Testis (tissue), 3 donors: ENCODE data around the gene KCNH2. TPM values are rescaled to one million over a fixed set of nuclear protein-coding genes. Genes with fewer than 3 reads are reported as not detected.

Source experiments
- DNase-seq: peaks from one replicate; pipeline ENCODE4 v3.0.0-alpha.2; 2019
- H3K27ac ChIP-seq, 2 donors: fragments of 200-600 bp; sonication (generic); one replicate each; pipeline ENCODE4 v1.5.1; 2019
- H3K27me3 ChIP-seq: fragments of 200-600 bp; sonication (generic); one replicate; pipeline ENCODE4 v1.5.1; 2019
- H3K36me3 ChIP-seq: fragments of 200-600 bp; sonication (generic); one replicate; pipeline ENCODE4 v1.5.1; 2017; ENCODE audit warnings: low read depth; ENCODE audit errors: missing control alignments
- H3K4me1 ChIP-seq: fragments of 200-600 bp; sonication (generic); one replicate; pipeline ENCODE4 v1.5.1; 2019
- H3K4me3 ChIP-seq, 2 donors: fragments of 200-600 bp; sonication (generic); one replicate each; pipeline ENCODE4 v1.5.1; 2017 to 2019
- H3K9me3 ChIP-seq: fragments of 200-600 bp; sonication (generic); one replicate; pipeline ENCODE4 v1.5.1; 2017
- CTCF ChIP-seq, 3 experiments: fragments of 450-650 bp in 2 of 3; fragments of 200-600 bp in 1 of 3; sonication (generic) in 1 of 3; IDR thresholded peaks; one replicate each; pipeline ENCODE4 v1.5.1; 2016 to 2019; ENCODE audit warnings: antibody characterized with exemption in 3 of 3, mild to moderate bottlenecking in 2 of 3, moderate library complexity in 1 of 3
- POLR2A ChIP-seq: fragments of 450-650 bp; IDR thresholded peaks from one replicate; pipeline ENCODE4 v1.6.1; 2017; ENCODE audit warnings: antibody characterized with exemption, mild to moderate bottlenecking, moderate library complexity
- WGBS, 2 donors: methylation state at CpG; one replicate each; pipeline ENCODE4 v1.1.5; 2018; 5-methylcytosine and 5-hydroxymethylcytosine counted together
- intact Hi-C: fragments of 100-400 bp; cut with DNase I; formaldehyde crosslinking; loops from one replicate; pipeline ENCODE4 v1.15.1; 2023; ENCODE audit warnings: low total_unique reads
- polyA plus RNA-seq: library from polyadenylated mRNA; stranded (reverse); fragments of 350-450 nt; fragmentation: Illumina TruSeq; extraction: RNeasy Lipid Tissue Mini Kit (QIAGEN cat#74804); gene quantifications from one replicate; pipeline ENCODE4 v1.2.3, GENCODE V29; 2014; ENCODE audit warnings: low read depth, low replicate concordance; ENCODE audit not compliant: insufficient read depth
- total RNA-seq, 2 donors: library from RNA; depleted of rRNA; stranded (reverse); fragments of >200 nt; gene quantifications; one replicate each; pipeline ENCODE4 v1.2.3, GENCODE V29; 2016

Gene KCNH2
- total and polyA plus RNA-seq, 3 donors from 2014 or later, result 82.5 to 247 (median 230) TPM

DNA sequence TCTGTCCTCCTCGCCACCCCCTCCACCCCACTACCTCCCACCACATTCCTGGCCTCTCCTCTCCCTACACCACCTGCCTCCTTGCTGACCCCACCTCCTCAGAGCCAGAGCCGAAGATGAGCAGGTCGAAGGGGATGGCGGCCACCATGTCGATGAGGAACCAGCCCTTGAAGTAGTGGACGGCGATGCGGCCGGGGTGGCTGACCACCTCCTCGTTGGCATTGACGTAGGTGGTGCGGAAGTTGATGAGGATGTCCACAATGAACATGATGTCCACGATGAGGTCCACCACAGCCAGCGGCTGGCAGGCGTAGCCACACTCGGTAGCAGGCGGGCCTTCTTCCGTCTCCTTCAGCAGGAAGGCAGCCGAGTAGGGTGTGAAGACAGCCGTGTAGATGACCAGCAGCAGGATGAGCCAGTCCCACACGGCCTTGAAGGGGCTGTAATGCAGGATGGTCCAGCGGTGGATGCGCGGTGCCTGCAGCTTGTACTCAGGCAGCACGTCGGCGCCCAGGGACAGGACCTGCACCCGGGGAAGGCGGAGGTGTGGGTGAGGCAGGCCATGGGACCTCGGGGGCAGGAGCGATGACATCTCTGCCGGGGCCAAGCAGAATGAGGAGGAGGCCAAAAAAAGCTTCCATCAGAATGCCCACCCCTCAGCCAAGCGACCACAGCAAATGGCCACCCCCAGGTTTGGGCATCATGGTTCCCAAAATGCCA lies 25.6 kb downstream of the KCNH2 start:
- no peaks in the 10 kb centered on the region for H3K36me3 ChIP-seq
- peaks cover 37% of the 10 kb centered on the region for H3K4me1 ChIP-seq
- TF ChIP-seq CTCF (IDR thresholded peaks at IDR 0.05), result no peak
- no peak for TF ChIP-seq POLR2A
- no peaks in the 10 kb centered on the region for H3K27me3 ChIP-seq
- no peak for DNase-seq
- WGBS, 2 donors, result 94% methylated on average over 32 to 33 of the region's 33 CpGs
- no peak overlapping the region for H3K4me3 ChIP-seq
- intact Hi-C loops, result no loop called here
- no peak overlapping the region for H3K27ac ChIP-seq
- H3K9me3 ChIP-seq, result no peaks in the 10 kb centered on the region

GRCh38 chr7:150951521-150951920 lies 26.6 kb downstream of the KCNH2 start:
- H3K9me3 ChIP-seq, result no peaks in the 10 kb centered on the region
- no peaks in the 10 kb centered on the region for H3K27me3 ChIP-seq
- H3K36me3 ChIP-seq, result no peaks in the 10 kb centered on the region
- no peak for DNase-seq
- H3K4me3 ChIP-seq, result no peak overlapping the region
- intact Hi-C loops, result no loop called here
- WGBS, 2 donors, result 95% methylated on average over 24 to 28 of the region's 28 CpGs
- no peak overlapping the region for H3K27ac ChIP-seq
- H3K4me1 ChIP-seq, result peaks cover 38% of the 10 kb centered on the region
- TF ChIP-seq CTCF (IDR thresholded peaks at IDR 0.05) (no peak), POLR2A (no peak)

- H3K4me1 ChIP-seq, result peaks cover 37% of the 10 kb centered on the region
- H3K4me3 ChIP-seq, result no peak overlapping the region
- TF ChIP-seq POLR2A, result no peak
- no peak for TF ChIP-seq CTCF (IDR thresholded peaks at IDR 0.05)
- intact Hi-C loops, result no loop called here
- WGBS, 2 donors, result 94 to 100% methylated on average over 5 to 16 of the region's 16 CpGs
- no peaks in the 10 kb centered on the region for H3K27me3 ChIP-seq
- no peak overlapping the region for H3K27ac ChIP-seq
- no peaks in the 10 kb centered on the region for H3K36me3 ChIP-seq
- DNase-seq, result no peak
- H3K9me3 ChIP-seq, result no peaks in the 10 kb centered on the region
These were observed 27.0 kb downstream of the KCNH2 start for GRCh38 chr7:150951181-150951520.

- H3K4me3 ChIP-seq, result no peak overlapping the region
- no peak for DNase-seq
- WGBS, 2 donors, result 97% methylated on average over 18 to 27 of the region's 27 CpGs
- peaks cover 37% of the 10 kb centered on the region for H3K4me1 ChIP-seq
- no peak overlapping the region for H3K27ac ChIP-seq
- no peaks in the 10 kb centered on the region for H3K36me3 ChIP-seq
- intact Hi-C loops, result no loop called here
- no peaks in the 10 kb centered on the region for H3K9me3 ChIP-seq
- no peaks in the 10 kb centered on the region for H3K27me3 ChIP-seq
- TF ChIP-seq POLR2A (no peak), CTCF (IDR thresholded peaks at IDR 0.05) (no peak)
These were observed 27.5 kb downstream of the KCNH2 start for GRCh38 chr7:150950496-150951180.
